Esophagus muscularis mucosa (tissue), 4 donors: ENCODE measurements around the gene AVPR1B.

ENCODE experiments used
- EP300 ChIP-seq: sonication (generic); formaldehyde crosslinking; IDR thresholded peaks from one replicate; pipeline ENCODE4 v1.6.1; 2017; ENCODE audit warnings: antibody characterized with exemption
- POLR2A ChIP-seq: fragments of 450-650 bp; IDR thresholded peaks from one replicate; pipeline ENCODE4 v1.6.1; 2017; ENCODE audit warnings: antibody characterized with exemption, moderate library complexity, mild to moderate bottlenecking, low read depth
- POLR2AphosphoS5 ChIP-seq, 2 donors: sonication (generic); formaldehyde crosslinking; IDR thresholded peaks; one replicate each; pipeline ENCODE4 v1.6.1; 2017; ENCODE audit warnings: antibody characterized with exemption in 2 of 2
- TF ChIP-seq, protein P1 (sequence below), 3 experiments: fragments of 200-600 bp in 2 of 3; fragments of 450-650 bp in 1 of 3; sonication (generic) in 2 of 3; IDR thresholded peaks; one replicate each; pipeline ENCODE4 v1.5.1; 2017 to 2019; ENCODE audit warnings: antibody characterized with exemption in 3 of 3, mild to moderate bottlenecking in 2 of 3, moderate library complexity in 1 of 3

DNA sequence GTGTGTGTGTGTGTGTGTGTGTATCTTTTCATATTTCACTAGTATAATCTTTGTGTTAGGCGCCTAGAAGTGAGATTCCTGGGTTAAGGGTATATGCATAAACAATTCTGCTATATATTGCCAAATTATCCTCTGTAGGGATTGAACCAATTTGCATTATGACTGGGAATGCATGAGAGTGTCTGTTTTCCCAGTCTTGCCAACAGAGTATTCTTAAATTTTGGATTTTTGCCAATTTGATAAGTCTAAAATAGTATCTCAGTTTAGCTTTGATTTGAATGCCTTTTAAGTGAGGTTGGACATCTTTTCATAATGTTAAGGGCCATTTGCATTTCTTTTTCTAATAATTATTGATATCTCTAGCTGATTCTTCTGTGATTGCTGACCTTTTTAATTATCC is 8.2 kb upstream of the AVPR1B start:
- no peak for TF ChIP-seq POLR2A
- TF ChIP-seq, protein P1, sequence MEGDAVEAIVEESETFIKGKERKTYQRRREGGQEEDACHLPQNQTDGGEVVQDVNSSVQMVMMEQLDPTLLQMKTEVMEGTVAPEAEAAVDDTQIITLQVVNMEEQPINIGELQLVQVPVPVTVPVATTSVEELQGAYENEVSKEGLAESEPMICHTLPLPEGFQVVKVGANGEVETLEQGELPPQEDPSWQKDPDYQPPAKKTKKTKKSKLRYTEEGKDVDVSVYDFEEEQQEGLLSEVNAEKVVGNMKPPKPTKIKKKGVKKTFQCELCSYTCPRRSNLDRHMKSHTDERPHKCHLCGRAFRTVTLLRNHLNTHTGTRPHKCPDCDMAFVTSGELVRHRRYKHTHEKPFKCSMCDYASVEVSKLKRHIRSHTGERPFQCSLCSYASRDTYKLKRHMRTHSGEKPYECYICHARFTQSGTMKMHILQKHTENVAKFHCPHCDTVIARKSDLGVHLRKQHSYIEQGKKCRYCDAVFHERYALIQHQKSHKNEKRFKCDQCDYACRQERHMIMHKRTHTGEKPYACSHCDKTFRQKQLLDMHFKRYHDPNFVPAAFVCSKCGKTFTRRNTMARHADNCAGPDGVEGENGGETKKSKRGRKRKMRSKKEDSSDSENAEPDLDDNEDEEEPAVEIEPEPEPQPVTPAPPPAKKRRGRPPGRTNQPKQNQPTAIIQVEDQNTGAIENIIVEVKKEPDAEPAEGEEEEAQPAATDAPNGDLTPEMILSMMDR (IDR thresholded peaks at IDR 0.05), result no peak
- TF ChIP-seq POLR2AphosphoS5 (IDR thresholded peaks at IDR 0.05), result no peak
- no peak for TF ChIP-seq EP300
